ENCODE results near the gene OMP. TPM values are rescaled to one million over a fixed set of nuclear protein-coding genes. Genes with fewer than 3 reads are reported as not detected.

Gene OMP
- total RNA-seq, 6 donors from 2014 or later = 0.77 to 5.2 TPM; not detected in 4

DNA sequence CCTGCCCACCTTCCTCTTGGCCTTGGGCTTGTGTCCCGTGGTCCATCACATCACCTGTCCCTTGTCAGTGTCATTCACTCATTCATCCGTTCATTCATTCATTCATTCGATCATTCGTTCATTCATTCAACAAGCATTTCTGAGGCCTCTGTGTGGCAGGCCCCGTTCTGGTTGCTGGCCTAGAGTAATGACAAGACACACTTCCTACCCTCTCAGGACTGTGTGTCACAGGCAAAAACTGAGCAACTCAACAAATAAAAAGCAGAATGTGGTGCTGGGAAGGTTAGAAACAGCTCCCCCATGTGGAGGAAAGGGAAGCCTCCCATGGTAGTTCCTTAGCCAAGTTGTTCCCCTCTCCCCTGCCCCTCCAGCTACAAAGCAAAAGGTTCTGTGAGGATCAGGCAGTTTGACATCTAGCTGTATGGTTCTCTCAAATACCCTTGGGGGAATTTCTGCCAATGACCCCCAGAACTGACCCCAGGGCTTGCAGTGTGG, 1.6 kb upstream of the OMP start:
- no peak for DNase-seq
- H3K36me3 ChIP-seq = no peaks in the 10 kb centered on the region
- no peak for TF ChIP-seq EP300 (IDR thresholded peaks at IDR 0.05)
- no peak for ATAC-seq (ENCODE audit: low FRiP score in 2 of 2)
- H3K4me1 ChIP-seq = no peaks in the 10 kb centered on the region
- H3K27me3 ChIP-seq = no peaks in the 10 kb centered on the region
- H3K4me3 ChIP-seq = no peak overlapping the region
- WGBS, 2 donors = 88 to 92% methylated on average over 5 of the region's 5 CpGs
- no peak overlapping the region for H3K27ac ChIP-seq
- no peaks in the 10 kb centered on the region for H3K9me3 ChIP-seq

DNA sequence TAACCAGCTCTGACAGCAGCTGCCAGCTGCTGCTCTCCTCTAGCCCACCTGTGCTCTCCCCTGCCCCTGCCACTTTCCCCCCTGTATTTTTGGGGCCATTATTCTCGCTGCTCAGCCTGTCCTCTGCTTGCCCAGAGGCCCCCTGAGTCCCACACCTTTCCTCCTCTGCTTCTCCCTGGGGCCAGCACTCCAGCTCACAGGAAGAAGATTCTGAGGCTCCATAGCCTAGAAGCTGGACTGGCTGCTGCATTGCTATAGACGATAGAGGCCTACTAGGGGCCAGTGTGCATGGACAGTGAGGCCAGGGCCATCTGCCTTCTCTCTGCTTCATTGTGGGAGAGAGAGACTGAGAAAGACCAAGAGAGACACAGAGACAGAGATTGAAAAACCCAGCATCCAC, 679 bp downstream of the OMP start:
- H3K36me3 ChIP-seq = no peaks in the 10 kb centered on the region
- H3K4me3 ChIP-seq = no peak overlapping the region
- ATAC-seq (ENCODE audit: low FRiP score in 2 of 2) (no peak), DNase-seq (no peak)
- H3K27me3 ChIP-seq = no peaks in the 10 kb centered on the region
- no peak overlapping the region for H3K27ac ChIP-seq
- H3K9me3 ChIP-seq = no peaks in the 10 kb centered on the region
- WGBS, 2 donors = 58 to 91% methylated on average over 2 of the region's 2 CpGs
- TF ChIP-seq POLR2A (IDR thresholded peaks at IDR 0.05) = no peak
- no peak for TF ChIP-seq CTCF (IDR thresholded peaks at IDR 0.05)
- TF ChIP-seq EP300 (IDR thresholded peaks at IDR 0.05) = no peak
- TF ChIP-seq POLR2AphosphoS5 (IDR thresholded peaks at IDR 0.05) = no peak
- peaks cover 0 to 8% (median 4%) of the 10 kb centered on the region in 4 donors for H3K4me1 ChIP-seq

DNA sequence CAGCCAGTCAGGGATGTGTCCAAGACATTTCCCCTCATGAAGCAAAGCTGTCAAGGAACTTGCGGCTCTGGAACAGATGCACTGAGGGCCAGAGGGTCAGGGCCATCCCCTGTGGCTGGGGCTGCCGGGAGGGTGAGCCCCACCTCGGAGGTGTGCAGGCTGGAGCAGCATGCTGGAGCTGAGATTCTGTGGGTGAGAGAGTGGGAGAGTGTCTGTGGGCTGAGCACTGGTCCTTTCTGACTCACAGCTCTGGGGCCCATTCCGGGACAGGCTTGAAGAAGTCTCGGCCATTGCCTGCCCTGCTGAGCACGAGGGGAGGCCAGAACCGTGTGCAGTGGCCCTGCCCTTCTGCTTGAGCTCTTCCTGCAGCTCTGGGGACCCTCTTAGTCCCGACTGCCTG, 2.1 kb downstream of the OMP start:
- no peaks in the 10 kb centered on the region for H3K9me3 ChIP-seq
- H3K27me3 ChIP-seq = no peaks in the 10 kb centered on the region
- TF ChIP-seq POLR2AphosphoS5 (IDR thresholded peaks at IDR 0.05) (no peak), POLR2A (IDR thresholded peaks at IDR 0.05) (no peak), CTCF (IDR thresholded peaks at IDR 0.05) (no peak), EP300 (IDR thresholded peaks at IDR 0.05) (no peak)
- no peak overlapping the region for H3K4me3 ChIP-seq
- 91% methylated on average over 7 of the region's 8 CpGs; no CpG with 5 or more reads in 1 of the 2 donors for WGBS, 2 donors
- ATAC-seq (ENCODE audit: low FRiP score in 2 of 2) (no peak), DNase-seq (no peak)
- H3K36me3 ChIP-seq = no peaks in the 10 kb centered on the region
- H3K27ac ChIP-seq = no peak overlapping the region
- H3K4me1 ChIP-seq = peaks cover 0 to 8% (median 4%) of the 10 kb centered on the region in 4 donors

GRCh38 chr11:77106321-77106720, 3.7 kb downstream of the OMP start:
- H3K27ac ChIP-seq = no peak overlapping the region
- no peak overlapping the region for H3K4me3 ChIP-seq
- WGBS, 2 donors = 78 to 83% methylated on average over 4 to 7 of the region's 7 CpGs
- no peak for TF ChIP-seq POLR2AphosphoS5 (IDR thresholded peaks at IDR 0.05)
- TF ChIP-seq EP300 (IDR thresholded peaks at IDR 0.05) = no peak
- no peak for TF ChIP-seq CTCF (IDR thresholded peaks at IDR 0.05)
- no peak for TF ChIP-seq POLR2A (IDR thresholded peaks at IDR 0.05)
- peaks cover 0 to 8% (median 4%) of the 10 kb centered on the region in 4 donors for H3K4me1 ChIP-seq
- no peaks in the 10 kb centered on the region for H3K9me3 ChIP-seq
- no peaks in the 10 kb centered on the region for H3K27me3 ChIP-seq
- no peaks in the 10 kb centered on the region for H3K36me3 ChIP-seq
- DNase-seq = no peak
- ATAC-seq (ENCODE audit: low FRiP score in 2 of 2) = no peak

DNA sequence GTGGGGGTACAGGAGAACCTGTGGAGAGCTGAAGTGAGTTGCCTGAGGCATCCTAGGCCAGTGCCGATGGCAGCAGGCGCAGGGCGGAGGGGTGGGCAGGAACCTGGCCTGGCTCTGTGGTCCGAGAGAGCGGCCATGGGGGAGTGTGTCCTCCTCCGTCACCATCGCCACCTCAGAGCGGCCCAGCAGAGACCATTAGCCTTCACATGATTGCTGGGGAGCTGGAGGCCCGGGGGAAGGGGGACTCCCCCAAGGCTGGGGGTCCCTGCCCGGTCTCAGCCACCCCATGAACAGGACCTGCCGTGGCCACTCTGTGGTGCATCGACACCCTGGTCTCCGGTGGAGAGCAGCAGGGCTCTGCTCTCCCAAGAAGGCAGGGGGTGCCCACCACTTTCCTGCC, 4.1 kb downstream of the OMP start:
- 80 to 95% methylated on average over 1 to 13 of the region's 13 CpGs for WGBS, 2 donors
- ATAC-seq (ENCODE audit: low FRiP score in 2 of 2) = no peak
- no peaks in the 10 kb centered on the region for H3K27me3 ChIP-seq
- no peak overlapping the region for H3K27ac ChIP-seq
- H3K4me1 ChIP-seq = peaks cover 0 to 8% (median 4%) of the 10 kb centered on the region in 4 donors
- TF ChIP-seq EP300 (IDR thresholded peaks at IDR 0.05) (no peak), POLR2AphosphoS5 (IDR thresholded peaks at IDR 0.05) (no peak), CTCF (IDR thresholded peaks at IDR 0.05) (no peak), POLR2A (IDR thresholded peaks at IDR 0.05) (no peak)
- H3K36me3 ChIP-seq = no peaks in the 10 kb centered on the region
- DNase-seq = no peak
- no peaks in the 10 kb centered on the region for H3K9me3 ChIP-seq
- H3K4me3 ChIP-seq = no peak overlapping the region
